Endothelial cell of umbilical vein (primary cell): ENCODE results near the gene AFDN. TPM values are rescaled to one million over a fixed set of nuclear protein-coding genes. Genes with fewer than 3 reads are reported as not detected.

ENCODE experiments used
- BruUV-seq: library from RNA; stranded (reverse); fragments of 400-500 nt; replicated peaks from 2 replicates; lab custom pipeline; 2021; lab: Mats Ljungman, UMichigan
- CTCF ChIA-PET: fragments of 300-600, 350-600 bp; sonication (Branson Sonifier 250); formaldehyde crosslinking; loops from one replicate; lab custom pipeline; 2021; ENCODE audit warnings: antibody characterized with exemption, inconsistent platforms; lab: Charles Lee
- POLR2A ChIA-PET: fragments of 300-600, 350-600 bp; sonication (Branson Sonifier 250); formaldehyde crosslinking; loops from one replicate; lab custom pipeline; 2021; ENCODE audit warnings: antibody characterized with exemption, inconsistent platforms; lab: Charles Lee
- DNase-seq: peaks from one replicate; pipeline ENCODE4 v3.0.0-alpha.2; 2011; ENCODE audit warnings: low read depth, low spot score
- FAIRE-seq: peaks from 2 replicates; lab custom pipeline; 2011; peaks lifted over from hg19 to GRCh38; lab: Jason Lieb, UNC
- H2AFZ ChIP-seq: 2 replicates; pipeline ENCODE4 v1.6.0; 2012; ENCODE audit warnings: low read depth, low read length, control low read depth, inconsistent platforms
- H3K27ac ChIP-seq: 2 replicates; pipeline ENCODE4 v1.5.1; 2011; ENCODE audit warnings: low read depth, mild to moderate bottlenecking, control low read depth, low read length, moderate library complexity; ENCODE audit not compliant: insufficient read depth
- H3K27me3 ChIP-seq, 2 experiments: 2 replicates each; pipeline versions ENCODE4 v1.6.0 to v1.6.1; 2011; ENCODE audit warnings: low read length in 2 of 2, mixed read lengths in 1 of 2; ENCODE audit not compliant: control insufficient read depth in 2 of 2, insufficient read depth in 2 of 2
- H3K36me3 ChIP-seq, 2 experiments: 2 replicates in 1 of 2; 3 replicates in 1 of 2; pipeline ENCODE4 v1.5.1; 2011; ENCODE audit warnings: low read length in 2 of 2, mild to moderate bottlenecking in 1 of 2, moderate library complexity in 1 of 2; ENCODE audit not compliant: control insufficient read depth in 2 of 2, insufficient read depth in 2 of 2; ENCODE audit errors: extremely low read depth in 1 of 2
- H3K4me1 ChIP-seq: 3 replicates; pipeline ENCODE4 v1.5.1; 2011; ENCODE audit warnings: mild to moderate bottlenecking, low read length; ENCODE audit not compliant: control insufficient read depth, insufficient read depth; ENCODE audit errors: extremely low read depth
- H3K4me2 ChIP-seq: 2 replicates; pipeline ENCODE4 v1.6.1; 2011; ENCODE audit warnings: low read length, control low read depth, mixed read lengths; ENCODE audit not compliant: insufficient read depth
- H3K4me3 ChIP-seq, 3 experiments: fragments of 200-600 bp in 1 of 3; sonication (generic), shearing (Covaris generic) in 1 of 3; replicated peaks in 1 of 3; 2 replicates each; pipeline ENCODE4 v1.5.1; 2011 to 2016; ENCODE audit warnings: control low read depth in 3 of 3, low read length in 3 of 3, mild to moderate bottlenecking in 2 of 3, inconsistent platforms in 1 of 3, low read depth in 1 of 3, moderate library complexity in 1 of 3; ENCODE audit not compliant: insufficient read depth in 1 of 3
- H3K79me2 ChIP-seq: 2 replicates; pipeline ENCODE4 v1.6.0; 2012; ENCODE audit warnings: low read length, inconsistent platforms; ENCODE audit not compliant: control insufficient read depth, insufficient read depth
- H3K9ac ChIP-seq: replicated peaks from 2 replicates; pipeline ENCODE3; 2011; ENCODE audit warnings: low read length, control low read depth; ENCODE audit not compliant: insufficient read depth; ENCODE audit errors: extremely low read depth
- H3K9me1 ChIP-seq: replicated peaks from 3 replicates; pipeline ENCODE4 v1.6.0; 2011; ENCODE audit warnings: mild to moderate bottlenecking, low read length; ENCODE audit not compliant: control insufficient read depth, insufficient read depth; ENCODE audit errors: extremely low read depth
- H3K9me3 ChIP-seq: replicated peaks from 2 replicates; pipeline ENCODE4 v1.5.1; 2012; ENCODE audit warnings: low read length, inconsistent platforms; ENCODE audit not compliant: control insufficient read depth, insufficient read depth
- H4K20me1 ChIP-seq: replicated peaks from 2 replicates; pipeline ENCODE3; 2011; ENCODE audit warnings: mild to moderate bottlenecking, low read length; ENCODE audit not compliant: control insufficient read depth, insufficient read depth; ENCODE audit errors: extremely low read depth
- CTCF ChIP-seq, 2 donors: IDR thresholded peaks; 1 replicate in 1 of 2; 2 replicates in 1 of 2; pipeline ENCODE4 v1.5.1; 2011; ENCODE audit warnings: low read length in 2 of 2, mild to moderate bottlenecking in 2 of 2, moderate library complexity in 2 of 2, control low read depth in 1 of 2, inconsistent platforms in 1 of 2, low read depth in 1 of 2; ENCODE audit not compliant: insufficient read depth in 1 of 2; ENCODE audit errors: extremely low read depth in 1 of 2
- EZH2 ChIP-seq: IDR thresholded peaks from 2 replicates; pipeline ENCODE4 v1.6.1; 2012; ENCODE audit warnings: borderline replicate concordance, low read depth, mild to moderate bottlenecking, moderate library complexity, low read length, inconsistent platforms; ENCODE audit not compliant: severe bottlenecking
- FOS ChIP-seq: IDR thresholded peaks from 2 replicates; pipeline ENCODE4 v1.6.1; 2011; ENCODE audit warnings: mild to moderate bottlenecking, low read length, moderate library complexity, borderline replicate concordance; ENCODE audit not compliant: insufficient read depth
- GATA2 ChIP-seq: IDR thresholded peaks from 2 replicates; pipeline ENCODE4 v1.7.0; 2011; ENCODE audit warnings: low read depth, mild to moderate bottlenecking, moderate library complexity, mixed read lengths, low read length; ENCODE audit not compliant: insufficient read length, insufficient read depth
- JUN ChIP-seq: IDR thresholded peaks from 2 replicates; pipeline ENCODE4 v1.6.1; 2011; ENCODE audit warnings: borderline replicate concordance, low read depth; ENCODE audit not compliant: insufficient read length, insufficient read depth
- MAX ChIP-seq: IDR thresholded peaks from 2 replicates; pipeline ENCODE4 v1.6.1; 2011; ENCODE audit not compliant: insufficient read depth, insufficient read length
- MYC ChIP-seq: IDR thresholded peaks from one replicate; pipeline ENCODE4 v1.6.1; 2011; ENCODE audit warnings: mild to moderate bottlenecking, low read depth, low read length
- POLR2A ChIP-seq: IDR thresholded peaks from 2 replicates; pipeline ENCODE4 v1.6.1; 2012; ENCODE audit warnings: low read depth, mild to moderate bottlenecking, control low read depth, low read length
- POLR2AphosphoS5 ChIP-seq: IDR thresholded peaks from 2 replicates; pipeline ENCODE4 v1.6.1; 2012; ENCODE audit warnings: low read depth, mild to moderate bottlenecking, control low read depth, low read length, moderate library complexity; ENCODE audit not compliant: insufficient read depth
- dilution Hi-C: fragments of 300-500 bp; cut with MboI; formaldehyde crosslinking; loops from one replicate; pipeline ENCODE4 v1.15.0; 2019; ENCODE audit warnings: low sequenced_read_pairs; ENCODE audit not compliant: extremely low pct_ligation_motif_present
- intact Hi-C: fragments of 100-400 bp; cut with micrococcal nuclease; formaldehyde crosslinking; loops from one replicate; pipeline ENCODE4 v1.10.0; 2022
- polyA plus RNA-seq, 4 experiments: library from polyadenylated mRNA; depleted of rRNA in 3 of 4; stranded (reverse) in 3 of 4; unstranded in 1 of 4; fragments of >200 nt; gene quantifications; 2 replicates each; pipeline versions ENCODE4 v1.2.1 to v1.2.3, GENCODE V29; 2011 to 2012; ENCODE audit warnings: missing spikeins in 1 of 4
- total RNA-seq: library from RNA; stranded (reverse); gene quantifications from 2 replicates; pipeline ENCODE4 v1.2.3, GENCODE V29; 2021

AFDN gene
- total and polyA plus RNA-seq, 2 donors (not counting 3 experiments of a cell fraction or from before 2014, with no cell fraction given): 31.0 to 134 TPM

GRCh38 chr6:167840160-167840525 is 13.4 kb downstream of the AFDN start:
- DNase-seq (no peak), FAIRE-seq (no peak)
- no peaks in the 10 kb centered on the region for H3K36me3 ChIP-seq
- no peaks in the 10 kb centered on the region for H3K9me1 ChIP-seq
- intact Hi-C loops (no loop called here), dilution Hi-C loops (no loop called here)
- no peak overlapping the region for H3K4me2 ChIP-seq
- H3K9me3 ChIP-seq: no peaks in the 10 kb centered on the region
- no peaks in the 10 kb centered on the region for H3K27me3 ChIP-seq
- BruUV-seq: no TSS peak
- no peaks in the 10 kb centered on the region for H3K4me1 ChIP-seq
- H3K79me2 ChIP-seq: peaks cover 68% of the 10 kb centered on the region
- POLR2A ChIA-PET: no interaction called here
- CTCF ChIA-PET: interaction anchor here (1.1 to 1.5 kb wide), 3 partner anchors 9 to 59 kb away, joined by 3 to 4 read pairs (median 4); no protein-coding TSS in a partner anchor
- H3K27ac ChIP-seq: no peak overlapping the region
- no peak overlapping the region for H2AFZ ChIP-seq
- no peak overlapping the region for H3K4me3 ChIP-seq
- no peak overlapping the region for H3K9ac ChIP-seq
- TF ChIP-seq EZH2 (no peak), POLR2AphosphoS5 (no peak), JUN (no peak), MYC (no peak), CTCF (IDR thresholded peaks at IDR 0.05; ENCODE audit: extremely low read depth in 1 of 2, insufficient read depth in 1 of 2, low read depth in 1 of 2, low read length in 2 of 2) (no peak), FOS (no peak), MAX (no peak), POLR2A (no peak), GATA2 (no peak)
- peaks cover 25% of the 10 kb centered on the region for H4K20me1 ChIP-seq
